ENCODE results near the gene ECHDC3. TPM values are rescaled to one million over a fixed set of nuclear protein-coding genes. Genes with fewer than 3 reads are reported as not detected.

The ECHDC3 gene
- total RNA-seq, 1 experiment from 2014 or later = 30.1 TPM

- intact Hi-C loops (cut with micrococcal nuclease; ENCODE audit: unreplicated experiment) = no loop called here
- Mint-ChIP-seq H3K27ac (ENCODE audit: unreplicated experiment) (no peak overlapping the region), H3K4me1 (ENCODE audit: low read depth, unreplicated experiment) (peaks cover 14% of the 10 kb centered on the region), H3K9me3 (ENCODE audit: unreplicated experiment) (no peaks in the 10 kb centered on the region), H3K4me3 (ENCODE audit: unreplicated experiment) (no peak overlapping the region), H3K27me3 (ENCODE audit: insufficient read depth, unreplicated experiment) (no peaks in the 10 kb centered on the region), H3K36me3 (ENCODE audit: insufficient read depth, unreplicated experiment) (no peaks in the 10 kb centered on the region)
- H3K27me3 ChIP-seq (replicated peaks; ENCODE audit: control insufficient read depth, insufficient read depth, low read length) = no peaks in the 10 kb centered on the region
- no peak overlapping the region for H3K4me3 ChIP-seq (ENCODE audit: low read depth, low read length)
- TF ChIP-seq CTCF (IDR thresholded peaks at IDR 0.05; ENCODE audit: insufficient read depth in 1 of 2, low read depth in 1 of 2, low read length in 1 of 2, severe bottlenecking in 1 of 2, unreplicated experiment in 1 of 2) = peak in 1 of 2 experiments; percentile 14
- DNase-seq = no peak
- no TSS peak for BruUV-seq (replicated peaks)
- POLR2A ChIA-PET = no interaction called here
- H3K4me1 ChIP-seq = peaks cover 9% of the 10 kb centered on the region
- no peaks in the 10 kb centered on the region for H3K36me3 ChIP-seq (ENCODE audit: control insufficient read depth, insufficient read depth, low read length)
- CTCF ChIA-PET = no interaction called here
- no peaks in the 10 kb centered on the region for H3K9me3 ChIP-seq
Measured at GRCh38 chr10:11697718-11698527, 44.3 kb upstream of the ECHDC3 start.

- Mint-ChIP-seq H3K9me3 (ENCODE audit: unreplicated experiment) (no peaks in the 10 kb centered on the region), H3K4me1 (ENCODE audit: low read depth, unreplicated experiment) (peaks cover 14% of the 10 kb centered on the region), H3K27ac (ENCODE audit: unreplicated experiment) (no peak overlapping the region), H3K36me3 (ENCODE audit: insufficient read depth, unreplicated experiment) (no peaks in the 10 kb centered on the region), H3K4me3 (ENCODE audit: unreplicated experiment) (no peak overlapping the region), H3K27me3 (ENCODE audit: insufficient read depth, unreplicated experiment) (no peaks in the 10 kb centered on the region)
- Histone ChIP-seq H3K4me3 (ENCODE audit: low read depth, low read length) (no peak overlapping the region), H3K4me1 (peaks cover 9% of the 10 kb centered on the region), H3K27me3 (replicated peaks; ENCODE audit: control insufficient read depth, insufficient read depth, low read length) (no peaks in the 10 kb centered on the region), H3K36me3 (ENCODE audit: control insufficient read depth, insufficient read depth, low read length) (no peaks in the 10 kb centered on the region), H3K9me3 (no peaks in the 10 kb centered on the region)
- ChIA-PET POLR2A (no interaction called here), CTCF (interaction anchor here (0.7 kb wide), 1 partner anchor 59 kb away, joined by 3 read pairs; no protein-coding TSS in a partner anchor)
- no TSS peak for BruUV-seq (replicated peaks)
- no peak for TF ChIP-seq CTCF (IDR thresholded peaks at IDR 0.05; ENCODE audit: insufficient read depth in 1 of 2, low read depth in 1 of 2, low read length in 1 of 2, severe bottlenecking in 1 of 2, unreplicated experiment in 1 of 2)
- intact Hi-C loops (cut with micrococcal nuclease; ENCODE audit: unreplicated experiment) = no loop called here
- DNase-seq = no peak
Measured at GRCh38 chr10:11698691-11699549, 43.3 kb upstream of the ECHDC3 start.

GRCh38 chr10:11699550-11700097 lies 42.6 kb upstream of the ECHDC3 start:
- no peaks in the 10 kb centered on the region for H3K9me3 ChIP-seq
- ChIA-PET CTCF (interaction anchor here (0.7 kb wide), 1 partner anchor 58 kb away, joined by 3 read pairs; no protein-coding TSS in a partner anchor), POLR2A (no interaction called here)
- H3K36me3 Mint-ChIP-seq (ENCODE audit: insufficient read depth, unreplicated experiment) = no peaks in the 10 kb centered on the region
- intact Hi-C loops (cut with micrococcal nuclease; ENCODE audit: unreplicated experiment) = no loop called here
- peaks cover 14% of the 10 kb centered on the region for H3K4me1 Mint-ChIP-seq (ENCODE audit: low read depth, unreplicated experiment)
- H3K4me3 Mint-ChIP-seq (ENCODE audit: unreplicated experiment) = no peak overlapping the region
- H3K36me3 ChIP-seq (ENCODE audit: control insufficient read depth, insufficient read depth, low read length) = no peaks in the 10 kb centered on the region
- no peak overlapping the region for H3K4me3 ChIP-seq (ENCODE audit: low read depth, low read length)
- peaks cover 9% of the 10 kb centered on the region for H3K4me1 ChIP-seq
- H3K27ac Mint-ChIP-seq (ENCODE audit: unreplicated experiment) = no peak overlapping the region
- H3K27me3 ChIP-seq (replicated peaks; ENCODE audit: control insufficient read depth, insufficient read depth, low read length) = no peaks in the 10 kb centered on the region
- H3K27me3 Mint-ChIP-seq (ENCODE audit: insufficient read depth, unreplicated experiment) = no peaks in the 10 kb centered on the region
- BruUV-seq (replicated peaks) = no TSS peak
- TF ChIP-seq CTCF (IDR thresholded peaks at IDR 0.05; ENCODE audit: insufficient read depth in 1 of 2, low read depth in 1 of 2, low read length in 1 of 2, severe bottlenecking in 1 of 2, unreplicated experiment in 1 of 2) = no peak
- DNase-seq = no peak
- no peaks in the 10 kb centered on the region for H3K9me3 Mint-ChIP-seq (ENCODE audit: unreplicated experiment)
